ACHN (cell line): ENCODE data around the gene PRRT1B.

Experiments
- DNase-seq: peaks from one replicate; pipeline ENCODE4 v3.0.0-alpha.2; 2015
- in situ Hi-C: cut with HindIII; loops from 2 replicates; pipeline ENCODE4 v1.10.0; 2017; ENCODE audit warnings: low sequenced_read_pairs, low pct_ligation_motif_present, low pct_unique_long_range_greater_than_20kb

The PRRT1B gene

GRCh38 chr9:131521203-131521602, 24.1 kb upstream of the PRRT1B start:
- in situ Hi-C loops, result no loop called here
- DNase-seq, result no peak

- no peak for DNase-seq
- in situ Hi-C loops, result no loop called here
These were observed 23.5 kb upstream of the PRRT1B start for GRCh38 chr9:131521822-131522221.

- DNase-seq, result no peak
- in situ Hi-C loops, result no loop called here
These were observed 22.9 kb upstream of the PRRT1B start for GRCh38 chr9:131522257-131523085.

- in situ Hi-C loops, result no loop called here
- no peak for DNase-seq
These were observed 22.3 kb upstream of the PRRT1B start for GRCh38 chr9:131523086-131523388.

GRCh38 chr9:131523451-131524435, 21.6 kb upstream of the PRRT1B start:
- in situ Hi-C loops, result no loop called here
- no peak for DNase-seq

- in situ Hi-C loops, result no loop called here
- DNase-seq, result no peak
These were observed 20.5 kb upstream of the PRRT1B start for GRCh38 chr9:131524665-131525315.

GRCh38 chr9:131525643-131526565, 19.4 kb upstream of the PRRT1B start:
- no peak for DNase-seq
- in situ Hi-C loops, result no loop called here

GRCh38 chr9:131528186-131528585, 17.1 kb upstream of the PRRT1B start:
- in situ Hi-C loops, result no loop called here
- DNase-seq, result no peak

- in situ Hi-C loops, result no loop called here
- DNase-seq, result no peak
These were observed 16.3 kb upstream of the PRRT1B start for GRCh38 chr9:131528886-131529505.

GRCh38 chr9:131529597-131530545, 15.5 kb upstream of the PRRT1B start:
- no peak for DNase-seq
- in situ Hi-C loops, result no loop called here

GRCh38 chr9:131530546-131530919, 14.8 kb upstream of the PRRT1B start:
- DNase-seq, result peak; percentile 56
- in situ Hi-C loops, result no loop called here

- peak; percentile 67 for DNase-seq
- in situ Hi-C loops, result no loop called here
These were observed 14.1 kb upstream of the PRRT1B start, which contains the start of gene UCK1 for GRCh38 chr9:131530920-131531832. TSS of gene UCK1 (minus strand) at chr9:131531263. CDS start at chr9:131531174, 89 bp downstream.

GRCh38 chr9:131534721-131535237, 10.5 kb upstream of the PRRT1B start:
- no peak for DNase-seq
- in situ Hi-C loops, result no loop called here

- in situ Hi-C loops, result no loop called here
- DNase-seq, result no peak
These were observed 7.4 kb upstream of the PRRT1B start for GRCh38 chr9:131537946-131538345.

- in situ Hi-C loops, result no loop called here
- no peak for DNase-seq
These were observed 6.0 kb upstream of the PRRT1B start for GRCh38 chr9:131539223-131539923.
